HG03064 (cell line): Measurements from ENCODE around the gene CELF4.
"Not testable (repeated sequence)": the region's sequence is repeated elsewhere in the genome, so short reads cannot be mapped to it uniquely, and the experiment has no call there.

ENCODE experiments used
- ATAC-seq: cut with Tn5 transposase; IDR thresholded peaks from one replicate; pipeline ENCODE4 v1.9.1; 2021; ENCODE audit warnings: low read depth; ENCODE audit not compliant: unreplicated experiment

Gene CELF4

GRCh38 chr18:37378336-37379010, 187.1 kb downstream of the CELF4 start:
- no peak for ATAC-seq

GRCh38 chr18:37375181-37375580, 190.4 kb downstream of the CELF4 start:
- ATAC-seq = no peak

- no peak for ATAC-seq
Measured at GRCh38 chr18:37368110-37368954, 197.3 kb downstream of the CELF4 start.

- ATAC-seq = no peak
Measured at GRCh38 chr18:37364237-37364636, 201.4 kb downstream of the CELF4 start.

- ATAC-seq = no peak
Measured at GRCh38 chr18:37362158-37362890, 203.3 kb downstream of the CELF4 start.

- ATAC-seq = no peak
Measured at GRCh38 chr18:37361335-37362157, 204.1 kb downstream of the CELF4 start.

GRCh38 chr18:37358061-37358460, 207.5 kb downstream of the CELF4 start:
- ATAC-seq = not testable (repeated sequence)

- ATAC-seq = no peak
Measured at GRCh38 chr18:37355772-37356171, 209.8 kb downstream of the CELF4 start.

GRCh38 chr18:37351110-37351509, 214.5 kb downstream of the CELF4 start:
- no peak for ATAC-seq

- no peak for ATAC-seq
Measured at GRCh38 chr18:37348729-37349128, 216.9 kb downstream of the CELF4 start.

GRCh38 chr18:37346048-37346447, 219.6 kb downstream of the CELF4 start:
- ATAC-seq = no peak

GRCh38 chr18:37343542-37343851, 222.1 kb downstream of the CELF4 start:
- no peak for ATAC-seq

- no peak for ATAC-seq
Measured at GRCh38 chr18:37341473-37342086, 224.0 kb downstream of the CELF4 start.

GRCh38 chr18:37341016-37341415, 224.6 kb downstream of the CELF4 start:
- no peak for ATAC-seq

GRCh38 chr18:37339701-37340215, 225.8 kb downstream of the CELF4 start:
- ATAC-seq = no peak

- ATAC-seq = no peak
Measured at GRCh38 chr18:37336568-37337285, 228.9 kb downstream of the CELF4 start.

GRCh38 chr18:37335409-37335736, 230.2 kb downstream of the CELF4 start:
- ATAC-seq = no peak

GRCh38 chr18:37334631-37335408, 230.8 kb downstream of the CELF4 start:
- no peak for ATAC-seq
